ENCODE results near the gene CHST7. TPM values are rescaled to one million over a fixed set of nuclear protein-coding genes. Genes with fewer than 3 reads are reported as not detected.

Gene CHST7
- total and polyA plus RNA-seq, 2 experiments from 2014 or later = 7.6 to 27.2 TPM

DNA sequence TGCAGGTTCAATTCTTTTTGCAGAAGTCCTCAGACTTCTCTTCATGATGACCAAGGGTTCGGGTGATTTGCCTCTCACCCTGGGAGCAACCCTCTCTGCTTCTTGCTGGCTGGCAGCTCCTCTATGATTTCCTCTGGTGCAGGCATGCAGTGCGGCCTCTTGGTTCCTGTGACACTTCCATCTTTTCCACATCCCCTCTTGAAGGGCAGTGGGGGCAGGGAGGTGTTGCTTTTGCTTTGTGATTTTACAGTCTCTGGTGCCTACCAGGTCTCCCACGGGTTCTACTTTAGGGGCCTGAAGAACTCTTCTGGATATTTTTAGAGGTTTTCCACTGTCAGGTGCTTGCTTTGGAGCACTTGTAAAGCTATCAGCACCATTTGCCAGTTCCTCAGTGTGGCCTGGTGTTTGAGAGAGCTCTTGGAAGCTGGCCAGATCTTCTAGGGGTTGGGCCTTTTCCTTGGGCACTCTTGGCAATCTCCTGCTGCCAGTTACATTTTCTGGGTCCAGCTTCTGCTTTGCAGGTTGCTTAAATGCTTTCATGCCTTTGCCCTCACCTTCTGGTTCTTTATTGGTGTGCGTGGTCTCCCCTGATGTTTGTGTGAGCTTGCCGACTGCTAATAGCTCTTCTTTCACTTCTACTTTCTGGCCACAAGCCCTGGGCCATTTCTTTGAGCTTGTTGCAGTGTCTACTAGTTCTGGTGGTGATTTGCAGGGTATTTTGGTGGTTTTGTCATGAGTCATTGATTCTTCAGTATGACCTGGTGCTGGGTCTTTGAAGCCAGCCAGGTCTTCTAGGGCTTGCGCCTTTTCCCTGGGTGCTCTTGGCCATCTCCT is 11.5 kb upstream of the CHST7 start:
- Mint-ChIP-seq H3K36me3 (ENCODE audit: low read depth) (peaks cover 6% of the 10 kb centered on the region; the same call in 1 of the 3 replicates), H3K9me3 (no peaks in the 10 kb centered on the region; the same call in 2 of the 3 replicates), H3K4me1 (peaks cover 8% of the 10 kb centered on the region), H3K27me3 (ENCODE audit: insufficient read depth, low read depth, poor library complexity) (peaks cover 4% of the 10 kb centered on the region), H3K4me3 (no peak overlapping the region), H3K27ac (no peak overlapping the region)
- ATAC-seq = no peak
- H3K4me3 ChIP-seq = no peak overlapping the region
- H3K4me1 ChIP-seq (ENCODE audit: insufficient read depth) = no peaks in the 10 kb centered on the region
- H3K79me2 ChIP-seq (replicated peaks; ENCODE audit: insufficient read depth) = no peaks in the 10 kb centered on the region
- TF ChIP-seq ZNF462 (CRISPR knock-in tag; IDR thresholded peaks at IDR 0.05) = no peak
- TF ChIP-seq STAT1 (IDR thresholded peaks at IDR 0.05; ENCODE audit: unreplicated experiment) = no peak
- TF ChIP-seq CTCF (conservative IDR thresholded peaks at IDR 0.05; ENCODE audit: low read depth in 2 of 2) = no peak
- no peak for TF ChIP-seq POLR2AphosphoS5 (IDR thresholded peaks at IDR 0.05; ENCODE audit: low read depth)
- TF ChIP-seq, protein P1, sequence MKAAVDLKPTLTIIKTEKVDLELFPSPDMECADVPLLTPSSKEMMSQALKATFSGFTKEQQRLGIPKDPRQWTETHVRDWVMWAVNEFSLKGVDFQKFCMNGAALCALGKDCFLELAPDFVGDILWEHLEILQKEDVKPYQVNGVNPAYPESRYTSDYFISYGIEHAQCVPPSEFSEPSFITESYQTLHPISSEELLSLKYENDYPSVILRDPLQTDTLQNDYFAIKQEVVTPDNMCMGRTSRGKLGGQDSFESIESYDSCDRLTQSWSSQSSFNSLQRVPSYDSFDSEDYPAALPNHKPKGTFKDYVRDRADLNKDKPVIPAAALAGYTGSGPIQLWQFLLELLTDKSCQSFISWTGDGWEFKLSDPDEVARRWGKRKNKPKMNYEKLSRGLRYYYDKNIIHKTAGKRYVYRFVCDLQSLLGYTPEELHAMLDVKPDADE (IDR thresholded peaks at IDR 0.05) = no peak
- TF ChIP-seq, protein P2, sequence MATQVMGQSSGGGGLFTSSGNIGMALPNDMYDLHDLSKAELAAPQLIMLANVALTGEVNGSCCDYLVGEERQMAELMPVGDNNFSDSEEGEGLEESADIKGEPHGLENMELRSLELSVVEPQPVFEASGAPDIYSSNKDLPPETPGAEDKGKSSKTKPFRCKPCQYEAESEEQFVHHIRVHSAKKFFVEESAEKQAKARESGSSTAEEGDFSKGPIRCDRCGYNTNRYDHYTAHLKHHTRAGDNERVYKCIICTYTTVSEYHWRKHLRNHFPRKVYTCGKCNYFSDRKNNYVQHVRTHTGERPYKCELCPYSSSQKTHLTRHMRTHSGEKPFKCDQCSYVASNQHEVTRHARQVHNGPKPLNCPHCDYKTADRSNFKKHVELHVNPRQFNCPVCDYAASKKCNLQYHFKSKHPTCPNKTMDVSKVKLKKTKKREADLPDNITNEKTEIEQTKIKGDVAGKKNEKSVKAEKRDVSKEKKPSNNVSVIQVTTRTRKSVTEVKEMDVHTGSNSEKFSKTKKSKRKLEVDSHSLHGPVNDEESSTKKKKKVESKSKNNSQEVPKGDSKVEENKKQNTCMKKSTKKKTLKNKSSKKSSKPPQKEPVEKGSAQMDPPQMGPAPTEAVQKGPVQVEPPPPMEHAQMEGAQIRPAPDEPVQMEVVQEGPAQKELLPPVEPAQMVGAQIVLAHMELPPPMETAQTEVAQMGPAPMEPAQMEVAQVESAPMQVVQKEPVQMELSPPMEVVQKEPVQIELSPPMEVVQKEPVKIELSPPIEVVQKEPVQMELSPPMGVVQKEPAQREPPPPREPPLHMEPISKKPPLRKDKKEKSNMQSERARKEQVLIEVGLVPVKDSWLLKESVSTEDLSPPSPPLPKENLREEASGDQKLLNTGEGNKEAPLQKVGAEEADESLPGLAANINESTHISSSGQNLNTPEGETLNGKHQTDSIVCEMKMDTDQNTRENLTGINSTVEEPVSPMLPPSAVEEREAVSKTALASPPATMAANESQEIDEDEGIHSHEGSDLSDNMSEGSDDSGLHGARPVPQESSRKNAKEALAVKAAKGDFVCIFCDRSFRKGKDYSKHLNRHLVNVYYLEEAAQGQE (IDR thresholded peaks at IDR 0.05; ENCODE audit: unreplicated experiment) = no peak
- no peak for TF ChIP-seq NANOG (IDR thresholded peaks at IDR 0.05; ENCODE audit: borderline replicate concordance)
- TF ChIP-seq EZH2phosphoT487 (IDR thresholded peaks at IDR 0.05; ENCODE audit: unreplicated experiment) = no peak
- TF ChIP-seq CREB1 (CRISPR knock-in tag; IDR thresholded peaks at IDR 0.05; ENCODE audit: low read depth) = no peak
- TF ChIP-seq EZH2 (IDR thresholded peaks at IDR 0.05; ENCODE audit: low read depth, unreplicated experiment) = no peak
- no peak for TF ChIP-seq ZNF331 (CRISPR knock-in tag; IDR thresholded peaks at IDR 0.05; ENCODE audit: low read depth)
- no peak for TF ChIP-seq ZNF114 (CRISPR knock-in tag; IDR thresholded peaks at IDR 0.05)
- no peak for TF ChIP-seq JUNB (IDR thresholded peaks at IDR 0.05; ENCODE audit: unreplicated experiment)
- no peaks in the 10 kb centered on the region for H3K9me2 ChIP-seq (ENCODE audit: insufficient read depth)
- H3K36me3 ChIP-seq (ENCODE audit: insufficient read depth) = no peaks in the 10 kb centered on the region
- no peaks in the 10 kb centered on the region for H3F3A ChIP-seq (replicated peaks; ENCODE audit: low read depth)
- no peak overlapping the region for H3K27ac ChIP-seq (ENCODE audit: low read depth)
- H3K4me2 ChIP-seq = no peak overlapping the region
- no peaks in the 10 kb centered on the region for H4K20me1 ChIP-seq (replicated peaks; ENCODE audit: insufficient read depth)
- H2AFZ ChIP-seq = no peak overlapping the region
- no peak for DNase-seq (ENCODE audit: low spot score)
- H3K27me3 ChIP-seq (ENCODE audit: insufficient read depth) = no peaks in the 10 kb centered on the region
